Measurements from ENCODE around the gene MAN1A1. TPM values are rescaled to one million over a fixed set of nuclear protein-coding genes. Genes with fewer than 3 reads are reported as not detected.

The MAN1A1 gene
- total and polyA plus RNA-seq, 2 of the 4 experiments (the other 2 are of a cell fraction): 5.9 to 6.4 TPM

GRCh38 chr6:119142041-119142440 is 207.5 kb downstream of the MAN1A1 start:
- no peak overlapping the region for H4K91ac ChIP-seq (ENCODE audit: insufficient read depth, low read depth, low read length)
- no peak overlapping the region for H4K8ac ChIP-seq (ENCODE audit: low read depth in 2 of 2, low read length in 2 of 2)
- H3K27me3 ChIP-seq (ENCODE audit: control insufficient read depth, insufficient read depth, low read length): no peaks in the 10 kb centered on the region
- no peak overlapping the region for H3K4ac ChIP-seq (ENCODE audit: low read depth, low read length)
- WGBS, 2 experiments (ENCODE audit: extremely low coverage in 2 of 2, insufficient read length in 1 of 2): no CpG with 5 or more reads among the region's 9 CpGs
- no peak overlapping the region for H3K4me2 ChIP-seq (ENCODE audit: low read depth, low read length)
- no peaks in the 10 kb centered on the region for H3K9me3 ChIP-seq (ENCODE audit: control insufficient read depth, insufficient read depth, low read length)
- no peak overlapping the region for H3K23ac ChIP-seq (ENCODE audit: low read depth, low read length)
- H3K36me3 ChIP-seq (ENCODE audit: control insufficient read depth, insufficient read depth, low read length): no peaks in the 10 kb centered on the region
- ChIA-PET CTCF (interaction anchor here (0.6 kb wide), 1 partner anchor 1065 kb away, joined by 3 read pairs; no protein-coding TSS in a partner anchor), POLR2A (ENCODE audit: unreplicated experiment) (no interaction called here)
- BruUV-seq (replicated peaks): no TSS peak
- no peak overlapping the region for H2AK9ac ChIP-seq (replicated peaks; ENCODE audit: low read depth, low read length, poor library complexity)
- peaks cover 6% of the 10 kb centered on the region for H3K4me1 ChIP-seq (ENCODE audit: control insufficient read depth, insufficient read depth, low read length)
- H2BK20ac ChIP-seq (ENCODE audit: low read depth, low read length): no peak overlapping the region
- intact Hi-C loops (cut with micrococcal nuclease): loop anchor here (10.0 kb wide), 1 partner anchor 603 kb away; no protein-coding TSS in a partner anchor
- no peak overlapping the region for H2BK120ac ChIP-seq (ENCODE audit: low read depth, low read length)
- dilution Hi-C loops (cut with HindIII; ENCODE audit: low sequenced_read_pairs, unreplicated experiment): no loop called here
- no peak overlapping the region for H3K27ac ChIP-seq (ENCODE audit: insufficient read depth, low read length)
- H3K56ac ChIP-seq (ENCODE audit: extremely low read depth, insufficient read depth, low read length): no peak overlapping the region
- H4K20me1 ChIP-seq (ENCODE audit: insufficient read depth, low read length): no peaks in the 10 kb centered on the region
- no peak overlapping the region for H2BK5ac ChIP-seq (ENCODE audit: low read depth, low read length, poor library complexity, severe bottlenecking)
- H3K9me1 ChIP-seq (ENCODE audit: insufficient read depth, low read length): peaks cover 8% of the 10 kb centered on the region
- no peak overlapping the region for H4K5ac ChIP-seq (ENCODE audit: low read depth, low read length)
- H2AFZ ChIP-seq (replicated peaks; ENCODE audit: low read length, poor library complexity): no peak overlapping the region
- DNase-seq (no peak), ATAC-seq (ENCODE audit: low read depth) (no peak)
- no peak overlapping the region for H3K18ac ChIP-seq (ENCODE audit: low read depth, low read length)
- H2AK5ac ChIP-seq (ENCODE audit: low read depth, low read length): no peak overlapping the region
- no peak overlapping the region for H3K4me3 ChIP-seq (ENCODE audit: insufficient read depth, low read depth, low read length)
- H3K14ac ChIP-seq (replicated peaks; ENCODE audit: low read depth, low read length): no peak overlapping the region
- H2BK15ac ChIP-seq (ENCODE audit: low read depth, low read length): no peak overlapping the region
- TF ChIP-seq CHD1 (IDR thresholded peaks at IDR 0.05; ENCODE audit: low read depth, low read length) (no peak), MXI1 (IDR thresholded peaks at IDR 0.05; ENCODE audit: borderline replicate concordance, low read depth, low read length) (no peak), CEBPB (IDR thresholded peaks at IDR 0.05; ENCODE audit: low read depth, low read length) (no peak), SMC3 (IDR thresholded peaks at IDR 0.05; ENCODE audit: low read depth, low read length) (no peak), MAZ (IDR thresholded peaks at IDR 0.05; ENCODE audit: borderline replicate concordance, low read depth, low read length) (no peak), USF2 (IDR thresholded peaks at IDR 0.05; ENCODE audit: low read depth, low read length) (no peak), RCOR1 (IDR thresholded peaks at IDR 0.05; ENCODE audit: insufficient replicate concordance, low read length) (no peak), RFX5 (IDR thresholded peaks at IDR 0.05; ENCODE audit: low read depth, low read length) (no peak)
- H3K79me1 ChIP-seq (ENCODE audit: low read depth in 1 of 2, low read length in 2 of 2): no peaks in the 10 kb centered on the region
- in situ Hi-C loops (cut with MboI; ENCODE audit: low sequenced_read_pairs): no loop called here
- H3K9ac ChIP-seq (ENCODE audit: low read depth, low read length): no peak overlapping the region
